ENCODE measurements around the gene GTF2IRD1. TPM values are rescaled to one million over a fixed set of nuclear protein-coding genes. Genes with fewer than 3 reads are reported as not detected.
"Not testable (repeated sequence)": the region's sequence is repeated elsewhere in the genome, so short reads cannot be mapped to it uniquely, and the experiment has no call there.

The GTF2IRD1 gene
- total RNA-seq, 4 donors from 2014 or later = 28.1 to 41.1 (median 31.0) TPM

- intact Hi-C loops (cut with DNase I) = loop anchor here (10.0 kb wide), 1 partner anchor 111 kb away; no protein-coding TSS in a partner anchor
Measured at GRCh38 chr7:74535951-74536356, 82.2 kb downstream of the GTF2IRD1 start.

GRCh38 chr7:74541937-74542336 lies 88.2 kb downstream of the GTF2IRD1 start:
- DNase-seq; intact Hi-C loops (cut with DNase I); H3K9me3 ChIP-seq; H3K27me3 ChIP-seq; H3K27ac ChIP-seq; H3K4me1 ChIP-seq; H3K4me3 ChIP-seq (replicated peaks in 1 of 3): not testable (repeated sequence)
- 95 to 96% methylated on average over 5 of the region's 5 CpGs for WGBS, 2 donors
- H3K36me3 ChIP-seq = peaks cover 8 to 12% of the 10 kb centered on the region in 2 donors

More at GRCh38 chr7:74535951-74536356, 82.2 kb downstream of the GTF2IRD1 start:
- no peaks in the 10 kb centered on the region for H3K9me3 ChIP-seq
- H3K4me3 ChIP-seq (replicated peaks in 1 of 3) = no peak overlapping the region
- H3K27ac ChIP-seq = peak overlapping the region; percentile 41 to 73 (median 63)
- peaks cover 0 to 3% of the 10 kb centered on the region in 2 donors for H3K36me3 ChIP-seq
- peaks cover 10 to 11% of the 10 kb centered on the region in 2 donors for H3K4me1 ChIP-seq
- WGBS, 2 donors = 70 to 86% methylated on average over 7 to 11 of the region's 13 CpGs
- TF ChIP-seq CTCF (IDR thresholded peaks at IDR 0.05) (no peak), POLR2A (IDR thresholded peaks at IDR 0.05) (no peak)
- no peak for DNase-seq
- no peaks in the 10 kb centered on the region for H3K27me3 ChIP-seq

- Histone ChIP-seq H3K9me3 (no peaks in the 10 kb centered on the region), H3K4me3 (replicated peaks in 1 of 3) (no peak overlapping the region), H3K27ac (no peak overlapping the region), H3K4me1 (no peaks in the 10 kb centered on the region), H3K27me3 (no peaks in the 10 kb centered on the region), H3K36me3 (peaks cover 12% of the 10 kb centered on the region in 2 donors)
- DNase-seq = no peak
- TF ChIP-seq POLR2A (IDR thresholded peaks at IDR 0.05) = no peak
- TF ChIP-seq CTCF (IDR thresholded peaks at IDR 0.05) = no peak
- WGBS, 2 donors = 81% methylated on average over 9 of the region's 9 CpGs
- intact Hi-C loops (cut with DNase I) = no loop called here
Measured at GRCh38 chr7:74542558-74543117, 88.9 kb downstream of the GTF2IRD1 start.

GRCh38 chr7:74544706-74545469 lies 91.2 kb downstream of the GTF2IRD1 start:
- peak in 1 of 2 donors; percentile 9 for DNase-seq
- Histone ChIP-seq H3K9me3 (no peaks in the 10 kb centered on the region), H3K27me3 (no peaks in the 10 kb centered on the region), H3K4me1 (no peaks in the 10 kb centered on the region), H3K27ac (no peak overlapping the region), H3K4me3 (replicated peaks in 1 of 3) (no peak overlapping the region), H3K36me3 (peaks cover 12% of the 10 kb centered on the region in 2 donors)
- 91 to 95% methylated on average over 12 of the region's 12 CpGs for WGBS, 2 donors
- TF ChIP-seq CTCF (IDR thresholded peaks at IDR 0.05) (peak in 3 of 6 experiments; percentile 24 to 38 (median 34)), POLR2A (IDR thresholded peaks at IDR 0.05) (no peak)
- intact Hi-C loops (cut with DNase I) = no loop called here

GRCh38 chr7:74545921-74546320 lies 92.2 kb downstream of the GTF2IRD1 start:
- WGBS, 2 donors = 96 to 99% methylated on average over 8 of the region's 8 CpGs

GRCh38 chr7:74553596-74554012 lies 99.9 kb downstream of the GTF2IRD1 start:
- DNase-seq; H3K36me3 ChIP-seq; H3K27me3 ChIP-seq; H3K9me3 ChIP-seq; H3K4me1 ChIP-seq; H3K4me3 ChIP-seq (replicated peaks in 1 of 3); intact Hi-C loops (cut with DNase I): not testable (repeated sequence)
- peak overlapping the region in 1 of 3 donors; percentile 36 for H3K27ac ChIP-seq
- 80 to 85% methylated on average over 1 to 10 of the region's 10 CpGs for WGBS, 2 donors

More at GRCh38 chr7:74545921-74546320, 92.2 kb downstream of the GTF2IRD1 start:
- Histone ChIP-seq H3K36me3 (peaks cover 12% of the 10 kb centered on the region in 2 donors), H3K4me1 (no peaks in the 10 kb centered on the region), H3K9me3 (no peaks in the 10 kb centered on the region), H3K4me3 (replicated peaks in 1 of 3) (no peak overlapping the region), H3K27me3 (no peaks in the 10 kb centered on the region), H3K27ac (no peak overlapping the region)
- DNase-seq = no peak
- TF ChIP-seq POLR2A (IDR thresholded peaks at IDR 0.05) (no peak), CTCF (IDR thresholded peaks at IDR 0.05) (no peak)
- intact Hi-C loops (cut with DNase I) = no loop called here
